Spleen (tissue), 7 donors: ENCODE measurements around the gene PCID2.
"Not testable (repeated sequence)": the region's sequence is repeated elsewhere in the genome, so short reads cannot be mapped to it uniquely, and the experiment has no call there.

Experiments
- POLR2A ChIP-seq, 3 donors: fragments of 450-650 bp; IDR thresholded peaks; one replicate each; pipeline ENCODE4 v1.5.1; 2017; ENCODE audit warnings: antibody characterized with exemption in 3 of 3, mild to moderate bottlenecking in 1 of 3
- TF ChIP-seq, protein P1 (sequence below), 11 experiments: fragments of 200-600 bp in 7 of 11; fragments of 450-650 bp in 4 of 11; sonication (generic) in 4 of 11; IDR thresholded peaks in 8 of 11; conservative IDR thresholded peaks in 3 of 11; 1 replicate in 7 of 11; 2 replicates in 4 of 11; pipeline versions ENCODE4 v1.4.0 to v1.8.0; 2016 to 2021; ENCODE audit warnings: antibody characterized with exemption in 11 of 11, inconsistent platforms in 4 of 11, mild to moderate bottlenecking in 1 of 11
- donor health status: DM: no; HTN: no; CAD: no; lungs with moderate emphysema.
- donor health status: DM: no; HTN: no; CAD: no.
- donor health status: DM: no; HTN: no; CAD: no.

GRCh38 chr13:113257908-113258307 is 49.4 kb upstream of the PCID2 start:
- TF ChIP-seq, protein P1, sequence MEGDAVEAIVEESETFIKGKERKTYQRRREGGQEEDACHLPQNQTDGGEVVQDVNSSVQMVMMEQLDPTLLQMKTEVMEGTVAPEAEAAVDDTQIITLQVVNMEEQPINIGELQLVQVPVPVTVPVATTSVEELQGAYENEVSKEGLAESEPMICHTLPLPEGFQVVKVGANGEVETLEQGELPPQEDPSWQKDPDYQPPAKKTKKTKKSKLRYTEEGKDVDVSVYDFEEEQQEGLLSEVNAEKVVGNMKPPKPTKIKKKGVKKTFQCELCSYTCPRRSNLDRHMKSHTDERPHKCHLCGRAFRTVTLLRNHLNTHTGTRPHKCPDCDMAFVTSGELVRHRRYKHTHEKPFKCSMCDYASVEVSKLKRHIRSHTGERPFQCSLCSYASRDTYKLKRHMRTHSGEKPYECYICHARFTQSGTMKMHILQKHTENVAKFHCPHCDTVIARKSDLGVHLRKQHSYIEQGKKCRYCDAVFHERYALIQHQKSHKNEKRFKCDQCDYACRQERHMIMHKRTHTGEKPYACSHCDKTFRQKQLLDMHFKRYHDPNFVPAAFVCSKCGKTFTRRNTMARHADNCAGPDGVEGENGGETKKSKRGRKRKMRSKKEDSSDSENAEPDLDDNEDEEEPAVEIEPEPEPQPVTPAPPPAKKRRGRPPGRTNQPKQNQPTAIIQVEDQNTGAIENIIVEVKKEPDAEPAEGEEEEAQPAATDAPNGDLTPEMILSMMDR (IDR thresholded peaks at IDR 0.05 in 8 of 11, conservative IDR thresholded peaks at IDR 0.05 in 3 of 11), result not testable (repeated sequence)
- not testable (repeated sequence) for TF ChIP-seq POLR2A (IDR thresholded peaks at IDR 0.05)
